Left cardiac atrium (tissue), 4 donors: ENCODE measurements around the gene SYPL2. TPM values are rescaled to one million over a fixed set of nuclear protein-coding genes. Genes with fewer than 3 reads are reported as not detected.

Source experiments
- ATAC-seq, 2 donors: fragments of 200-7000 bp; cut with Tn5 transposase; one replicate each; pipeline ENCODE4 v1.9.1; 2020; ENCODE audit warnings: mild to moderate bottlenecking in 2 of 2, moderate library complexity in 2 of 2
- DNase-seq: peaks from one replicate; pipeline ENCODE4 v3.0.0-alpha.2; 2020
- intact Hi-C, 2 donors: fragments of 100-400 bp; cut with DNase I; formaldehyde crosslinking; loops; one replicate each; pipeline versions ENCODE4 v1.14.1 to v1.15.1; 2022 to 2023
- total RNA-seq, 2 donors: library from RNA; stranded (reverse); fragmentation: NEBNext Ultra II Directional; extraction: Animal tissue kit (Norgen Biotek cat#: 25700); gene quantifications; one replicate each; pipeline ENCODE4 v1.2.1, GENCODE V29; 2021
- donor health status: DM: no; HTN: yes; CAD: no.
- donor health status: DM: no; HTN: yes; CAD: no; lungs with severe emphysema.
- donor health status: DM: yes; HTN: yes; CAD: no.
- donor health status: Dilated cardiomyopathy.

Gene SYPL2
- total RNA-seq, 2 donors from 2014 or later = 12.3 to 15.4 TPM

- intact Hi-C loops = loop anchor here (2.0 to 10.0 kb wide), 4 partner anchors 32 to 266 kb away; partner anchors contain the start of gene CYB561D1 (in 1 of the 2)
- no peak for ATAC-seq
- no peak for DNase-seq
Measured at GRCh38 chr1:109530457-109531087, 64.2 kb downstream of the SYPL2 start.

- intact Hi-C loops = loop anchor here (2.0 to 10.0 kb wide), 4 partner anchors 33 to 267 kb away; partner anchors contain the start of gene CYB561D1 (in 1 of the 2)
- ATAC-seq (no peak), DNase-seq (no peak)
Measured at GRCh38 chr1:109531380-109531779, 65.0 kb downstream of the SYPL2 start.

Other genes with a start within 250 kb of the SYPL2 start
- 10 to 100 TPM; 15.6 to 21.1 TPM for gene CELSR2, start 217.0 kb upstream of the SYPL2 start, total RNA-seq
- gene PSRC1, start 183.4 kb upstream of the SYPL2 start, total RNA-seq = 1 to 10 TPM; 2.3 to 2.5 TPM
- 100 to 1,000 TPM; 220 to 239 TPM for gene MYBPHL, start 159.5 kb upstream of the SYPL2 start, total RNA-seq
- 100 to 1,000 TPM; 139 to 157 TPM for gene SORT1, start 68.6 kb upstream of the SYPL2 start, total RNA-seq
- gene PSMA5, start 40.1 kb upstream of the SYPL2 start, total RNA-seq = 10 to 100 TPM; 41.5 to 62.8 TPM
- 1 to 10 TPM; 2.5 to 3.4 TPM for gene ATXN7L2, start 17.4 kb downstream of the SYPL2 start, total RNA-seq
- 1 to 10 TPM; 5.8 to 5.9 TPM for gene CYB561D1, start 27.5 kb downstream of the SYPL2 start, total RNA-seq
- 10 to 100 TPM in 1 of 2 donors, 1 to 10 TPM in 1; 9.3 to 12.6 TPM for gene AMIGO1, start 43.2 kb downstream of the SYPL2 start, total RNA-seq
- gene GPR61, start 73.3 kb downstream of the SYPL2 start, total RNA-seq = under 1 TPM in 1 of 2 donors, not detected in 1; 0.55 TPM
- gene GNAI3, start 82.1 kb downstream of the SYPL2 start, total RNA-seq = 1 to 10 TPM; 3.4 to 4.6 TPM
- not detected for gene GNAT2, start 153.1 kb downstream of the SYPL2 start, total RNA-seq
- 10 to 100 TPM; 13.1 to 25.8 TPM for gene AMPD2, start 153.3 kb downstream of the SYPL2 start, total RNA-seq
- 10 to 100 TPM; 27.5 to 32.5 TPM for gene GSTM4, start 189.6 kb downstream of the SYPL2 start, total RNA-seq
- gene GSTM2, start 201.5 kb downstream of the SYPL2 start, total RNA-seq = 10 to 100 TPM; 36.7 to 44.4 TPM
- not detected for gene GSTM1, start 221.3 kb downstream of the SYPL2 start, total RNA-seq
- gene GSTM5, start 245.7 kb downstream of the SYPL2 start, total RNA-seq = 1 to 10 TPM; 3.0 to 6.9 TPM